Measurements from ENCODE around the gene LCN6. TPM values are rescaled to one million over a fixed set of nuclear protein-coding genes. Genes with fewer than 3 reads are reported as not detected.

Gene LCN6
- total and polyA plus RNA-seq, 10 of the 15 experiments (the other 5 are each of a cell fraction or from before 2014, with no cell fraction given): not detected

DNA sequence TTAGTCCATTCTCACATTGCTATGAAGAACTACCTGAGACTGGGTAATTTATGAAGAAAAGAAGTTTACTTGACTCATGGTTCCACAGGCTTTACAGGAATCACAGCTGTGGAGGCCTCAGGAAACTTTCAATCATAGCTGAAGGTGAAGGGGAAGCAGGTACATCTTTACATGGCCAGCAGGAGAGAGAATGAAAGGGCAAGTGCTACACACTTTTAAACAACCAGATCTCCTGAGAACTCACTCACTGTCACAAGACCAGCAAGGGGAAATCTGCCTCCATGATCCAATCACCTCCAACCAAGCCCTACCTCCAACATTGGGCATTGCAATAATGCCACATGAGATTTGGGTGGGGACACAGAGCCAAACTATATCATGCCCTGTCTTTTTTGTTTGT is 3.5 kb upstream of the LCN6 start:
- ATAC-seq: no peak
- H3K4me2 ChIP-seq (ENCODE audit: control insufficient read depth, insufficient read depth): no peak overlapping the region
- BruUV-seq (replicated peaks): no TSS peak
- ChIA-PET RAD21 (ENCODE audit: unreplicated experiment) (no interaction called here), SMC1A (ENCODE audit: uncharacterized antibody, unreplicated experiment) (no interaction called here), POLR2A (no interaction called here), CTCF (no interaction called here)
- H3K27me3 ChIP-seq (replicated peaks in 1 of 2; ENCODE audit: control insufficient read depth in 2 of 2, insufficient read depth in 2 of 2, low read length in 1 of 2): 0 out of 4 replicates have a peak, but pooled peaks cover 0 to 2% of the 10 kb centered on the region in 2 experiments
- H3K79me2 ChIP-seq (ENCODE audit: control insufficient read depth, insufficient read depth, low read length): no peaks in the 10 kb centered on the region
- in situ Hi-C loops (cut with MboI) (no loop called here), intact Hi-C loops (cut with micrococcal nuclease; ENCODE audit: unreplicated experiment) (no loop called here)
- no peak overlapping the region for H2AFZ ChIP-seq (ENCODE audit: control insufficient read depth, low read depth, low read length)
- FAIRE-seq: no peak
- H3K27ac ChIP-seq (ENCODE audit: control insufficient read depth, insufficient read depth): no peak overlapping the region
- no peak overlapping the region for H3K9ac ChIP-seq (ENCODE audit: control insufficient read depth, insufficient read depth, low read length)
- H3K36me3 ChIP-seq (ENCODE audit: control insufficient read depth in 2 of 2, insufficient read depth in 2 of 2, low read length in 1 of 2): no peaks in the 10 kb centered on the region
- no peaks in the 10 kb centered on the region for H3K4me1 ChIP-seq (ENCODE audit: control insufficient read depth, insufficient read depth, low read length)
- peaks cover 33% of the 10 kb centered on the region for H3K9me3 ChIP-seq (replicated peaks; ENCODE audit: control insufficient read depth, insufficient read depth, low read length)
- DNase-seq (ENCODE audit: low read depth, low spot score): no peak
- no peaks in the 10 kb centered on the region for H4K20me1 ChIP-seq (ENCODE audit: control insufficient read depth, insufficient read depth)
- no peak overlapping the region for H3K4me3 ChIP-seq
- TF ChIP-seq, protein P1, sequence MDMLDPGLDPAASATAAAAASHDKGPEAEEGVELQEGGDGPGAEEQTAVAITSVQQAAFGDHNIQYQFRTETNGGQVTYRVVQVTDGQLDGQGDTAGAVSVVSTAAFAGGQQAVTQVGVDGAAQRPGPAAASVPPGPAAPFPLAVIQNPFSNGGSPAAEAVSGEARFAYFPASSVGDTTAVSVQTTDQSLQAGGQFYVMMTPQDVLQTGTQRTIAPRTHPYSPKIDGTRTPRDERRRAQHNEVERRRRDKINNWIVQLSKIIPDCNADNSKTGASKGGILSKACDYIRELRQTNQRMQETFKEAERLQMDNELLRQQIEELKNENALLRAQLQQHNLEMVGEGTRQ (IDR thresholded peaks at IDR 0.05; ENCODE audit: borderline replicate concordance, low read depth, low read length): no peak
- 0 out of 2 replicates have a peak, but pooled peaks have one; percentile 48 for TF ChIP-seq CBX5 (IDR thresholded peaks at IDR 0.05; ENCODE audit: low read depth)
- TF ChIP-seq NFYA (IDR thresholded peaks at IDR 0.05; ENCODE audit: borderline replicate concordance, low read depth, low read length): no peak
- no peak for TF ChIP-seq SMC3 (IDR thresholded peaks at IDR 0.05; ENCODE audit: borderline replicate concordance, low read length)

GRCh38 chr9:136751244-136751643 is 2.9 kb upstream of the LCN6 start:
- no peak for TF ChIP-seq ZNF24 (IDR thresholded peaks at IDR 0.05)
- TF ChIP-seq, protein P2, sequence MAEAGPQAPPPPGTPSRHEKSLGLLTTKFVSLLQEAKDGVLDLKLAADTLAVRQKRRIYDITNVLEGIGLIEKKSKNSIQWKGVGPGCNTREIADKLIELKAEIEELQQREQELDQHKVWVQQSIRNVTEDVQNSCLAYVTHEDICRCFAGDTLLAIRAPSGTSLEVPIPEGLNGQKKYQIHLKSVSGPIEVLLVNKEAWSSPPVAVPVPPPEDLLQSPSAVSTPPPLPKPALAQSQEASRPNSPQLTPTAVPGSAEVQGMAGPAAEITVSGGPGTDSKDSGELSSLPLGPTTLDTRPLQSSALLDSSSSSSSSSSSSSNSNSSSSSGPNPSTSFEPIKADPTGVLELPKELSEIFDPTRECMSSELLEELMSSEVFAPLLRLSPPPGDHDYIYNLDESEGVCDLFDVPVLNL (IDR thresholded peaks at IDR 0.05; ENCODE audit: low read depth, low read length): no peak
- TF ChIP-seq BCL3 (IDR thresholded peaks at IDR 0.05; ENCODE audit: borderline replicate concordance, insufficient read depth, low read depth, low read length, poor library complexity, severe bottlenecking): no peak
- TF ChIP-seq, protein P3, sequence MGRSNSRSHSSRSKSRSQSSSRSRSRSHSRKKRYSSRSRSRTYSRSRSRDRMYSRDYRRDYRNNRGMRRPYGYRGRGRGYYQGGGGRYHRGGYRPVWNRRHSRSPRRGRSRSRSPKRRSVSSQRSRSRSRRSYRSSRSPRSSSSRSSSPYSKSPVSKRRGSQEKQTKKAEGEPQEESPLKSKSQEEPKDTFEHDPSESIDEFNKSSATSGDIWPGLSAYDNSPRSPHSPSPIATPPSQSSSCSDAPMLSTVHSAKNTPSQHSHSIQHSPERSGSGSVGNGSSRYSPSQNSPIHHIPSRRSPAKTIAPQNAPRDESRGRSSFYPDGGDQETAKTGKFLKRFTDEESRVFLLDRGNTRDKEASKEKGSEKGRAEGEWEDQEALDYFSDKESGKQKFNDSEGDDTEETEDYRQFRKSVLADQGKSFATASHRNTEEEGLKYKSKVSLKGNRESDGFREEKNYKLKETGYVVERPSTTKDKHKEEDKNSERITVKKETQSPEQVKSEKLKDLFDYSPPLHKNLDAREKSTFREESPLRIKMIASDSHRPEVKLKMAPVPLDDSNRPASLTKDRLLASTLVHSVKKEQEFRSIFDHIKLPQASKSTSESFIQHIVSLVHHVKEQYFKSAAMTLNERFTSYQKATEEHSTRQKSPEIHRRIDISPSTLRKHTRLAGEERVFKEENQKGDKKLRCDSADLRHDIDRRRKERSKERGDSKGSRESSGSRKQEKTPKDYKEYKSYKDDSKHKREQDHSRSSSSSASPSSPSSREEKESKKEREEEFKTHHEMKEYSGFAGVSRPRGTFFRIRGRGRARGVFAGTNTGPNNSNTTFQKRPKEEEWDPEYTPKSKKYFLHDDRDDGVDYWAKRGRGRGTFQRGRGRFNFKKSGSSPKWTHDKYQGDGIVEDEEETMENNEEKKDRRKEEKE (IDR thresholded peaks at IDR 0.05): no peak
- TF ChIP-seq SPI1 (IDR thresholded peaks at IDR 0.05; ENCODE audit: borderline replicate concordance, insufficient read depth, low read depth, low read length): peak; percentile 41; the same call in 1 of the 2 replicates
- TF ChIP-seq HCFC1 (IDR thresholded peaks at IDR 0.05; ENCODE audit: low read length): no peak
- Histone ChIP-seq H3K4me3 (no peak overlapping the region), H2AFZ (ENCODE audit: control insufficient read depth, low read depth, low read length) (no peak overlapping the region), H3K4me1 (ENCODE audit: control insufficient read depth, insufficient read depth, low read length) (no peaks in the 10 kb centered on the region), H3K36me3 (ENCODE audit: control insufficient read depth in 2 of 2, insufficient read depth in 2 of 2, low read length in 1 of 2) (no peaks in the 10 kb centered on the region), H4K20me1 (ENCODE audit: control insufficient read depth, insufficient read depth) (no peaks in the 10 kb centered on the region), H3K9ac (ENCODE audit: control insufficient read depth, insufficient read depth, low read length) (no peak overlapping the region), H3K27ac (ENCODE audit: control insufficient read depth, insufficient read depth) (no peak overlapping the region), H3K9me3 (replicated peaks; ENCODE audit: control insufficient read depth, insufficient read depth, low read length) (peaks cover 30% of the 10 kb centered on the region), H3K4me2 (ENCODE audit: control insufficient read depth, insufficient read depth) (no peak overlapping the region), H3K27me3 (replicated peaks in 1 of 2; ENCODE audit: control insufficient read depth in 2 of 2, insufficient read depth in 2 of 2, low read length in 1 of 2) (0 out of 4 replicates have a peak, but pooled peaks cover 0 to 2% of the 10 kb centered on the region in 2 experiments), H3K79me2 (ENCODE audit: control insufficient read depth, insufficient read depth, low read length) (no peaks in the 10 kb centered on the region)
- ChIA-PET SMC1A (ENCODE audit: uncharacterized antibody, unreplicated experiment) (interaction anchor here (1.1 kb wide), 1 partner anchor 15 kb away, joined by 3 read pairs; no protein-coding TSS in a partner anchor), POLR2A (no interaction called here), CTCF (interaction anchor here (0.8 to 1.1 kb wide), 2 partner anchors 10 to 15 kb away, joined by 3 to 7 read pairs; no protein-coding TSS in a partner anchor), RAD21 (ENCODE audit: unreplicated experiment) (no interaction called here)
- ATAC-seq (no peak), DNase-seq (ENCODE audit: low read depth, low spot score) (no peak), FAIRE-seq (no peak)
- WGBS (ENCODE audit: insufficient coverage, insufficient replicate concordance, low lambda C conversion rate, missing lambda C conversion rate): 81% methylated on average over 1 of the region's 1 CpG
- in situ Hi-C loops (cut with MboI) (no loop called here), intact Hi-C loops (cut with micrococcal nuclease; ENCODE audit: unreplicated experiment) (no loop called here)
- no TSS peak for BruUV-seq (replicated peaks)
